ENCODE data around the gene SAMSN1.

GRCh38 chr21:14483296-14483695, 62.8 kb downstream of the SAMSN1 start:
- TF ChIP-seq CTCF (IDR thresholded peaks at IDR 0.05), result no peak
- no peak for TF ChIP-seq POLR2A (IDR thresholded peaks at IDR 0.05)

All from esophagus squamous epithelium (tissue), 4 donors.